Naive thymus-derived CD4-positive, alpha-beta T cell (primary cell): ENCODE measurements around the gene RAB11A. TPM values are rescaled to one million over a fixed set of nuclear protein-coding genes. Genes with fewer than 3 reads are reported as not detected.

Experiments
- ATAC-seq: fragments of 150-1000 bp; cut with Tn5 transposase; 2 replicates; pipeline ENCODE4 v1.10.0; 2021; ENCODE audit warnings: mild to moderate bottlenecking, moderate library complexity
- CTCF ChIA-PET: fragments of 350-600 bp; sonication (Branson Sonifier 250); formaldehyde crosslinking; loops from one replicate; lab custom pipeline; 2021; ENCODE audit warnings: antibody characterized with exemption; lab: Charles Lee
- POLR2A ChIA-PET: fragments of 350-600 bp; sonication (Branson Sonifier 250); formaldehyde crosslinking; loops from one replicate; lab custom pipeline; 2021; ENCODE audit warnings: antibody characterized with exemption, inconsistent platforms; lab: Charles Lee
- DNase-seq, 9 donors: peaks; one replicate each; pipeline versions ENCODE4 v3.0.0 to v3.0.0-alpha.2; 2020 to 2022; ENCODE audit warnings: mixed read lengths in 1 of 9
- H3K27ac ChIP-seq: one replicate; pipeline ENCODE4 v1.7.0; 2013; ENCODE audit warnings: mild to moderate bottlenecking, low read depth, low read length, moderate library complexity
- H3K27me3 ChIP-seq, 2 donors: one replicate each; pipeline ENCODE4 v1.7.0; 2013; ENCODE audit warnings: low read length in 2 of 2, mild to moderate bottlenecking in 2 of 2, moderate library complexity in 2 of 2; ENCODE audit not compliant: control insufficient read depth in 2 of 2, insufficient read depth in 2 of 2
- H3K36me3 ChIP-seq, 3 experiments: 1 replicate in 2 of 3; 2 replicates in 1 of 3; pipeline ENCODE4 v1.7.0; 2013; ENCODE audit warnings: low read length in 3 of 3, mild to moderate bottlenecking in 3 of 3, moderate library complexity in 1 of 3; ENCODE audit not compliant: insufficient read depth in 3 of 3, control insufficient read depth in 2 of 3
- H3K4me1 ChIP-seq, 2 donors: one replicate each; pipeline ENCODE4 v1.7.0; 2013; ENCODE audit warnings: low read length in 2 of 2, mild to moderate bottlenecking in 2 of 2, moderate library complexity in 1 of 2; ENCODE audit not compliant: control insufficient read depth in 2 of 2, insufficient read depth in 2 of 2
- H3K4me3 ChIP-seq: 2 replicates; pipeline ENCODE4 v1.7.0; 2013; ENCODE audit warnings: mild to moderate bottlenecking, low read length
- H3K9me3 ChIP-seq, 3 experiments: 1 replicate in 2 of 3; 2 replicates in 1 of 3; pipeline ENCODE4 v1.7.0; 2013; ENCODE audit warnings: low read length in 3 of 3; ENCODE audit not compliant: control insufficient read depth in 2 of 3
- H3K27ac Mint-ChIP-seq, 9 donors: one replicate each; pipeline ENCODE4 v1.8.0; 2020 to 2022; ENCODE audit warnings: mixed read lengths in 9 of 9, mild to moderate bottlenecking in 8 of 9, moderate library complexity in 5 of 9, inconsistent platforms in 2 of 9
- H3K27me3 Mint-ChIP-seq, 5 donors: one replicate each; pipeline ENCODE4 v1.8.0; 2021 to 2022; ENCODE audit warnings: mixed read lengths in 5 of 5, mild to moderate bottlenecking in 1 of 5
- H3K36me3 Mint-ChIP-seq, 5 donors: one replicate each; pipeline ENCODE4 v1.8.0; 2020 to 2022; ENCODE audit warnings: mixed read lengths in 5 of 5, mild to moderate bottlenecking in 3 of 5, inconsistent platforms in 1 of 5
- H3K4me1 Mint-ChIP-seq, 7 donors: one replicate each; pipeline ENCODE4 v1.8.0; 2020 to 2022; ENCODE audit warnings: mixed read lengths in 7 of 7, mild to moderate bottlenecking in 3 of 7, inconsistent platforms in 1 of 7
- H3K4me3 Mint-ChIP-seq, 10 donors: one replicate each; pipeline ENCODE4 v1.8.0; 2020 to 2022; ENCODE audit warnings: mild to moderate bottlenecking in 10 of 10, mixed read lengths in 10 of 10, moderate library complexity in 6 of 10, inconsistent platforms in 2 of 10
- H3K9me3 Mint-ChIP-seq, 11 donors: one replicate each; pipeline ENCODE4 v1.8.0; 2020 to 2022; ENCODE audit warnings: mixed read lengths in 11 of 11, mild to moderate bottlenecking in 4 of 11, inconsistent platforms in 1 of 11, moderate library complexity in 1 of 11
- intact Hi-C, 2 donors: fragments of 100-400 bp; cut with micrococcal nuclease; formaldehyde crosslinking; loops; one replicate each; pipeline ENCODE4 v1.15.1; 2023
- polyA plus RNA-seq, 2 donors: library from polyadenylated mRNA; unstranded; fragments of 300-500 nt; fragmentation: Illumina TruSeq; gene quantifications; one replicate each; pipeline ENCODE4 v1.2.3, GENCODE V29; 2021
- total RNA-seq, 6 experiments: library from RNA in 5 of 6; stranded (reverse) in 5 of 6; gene quantifications; 1 replicate in 5 of 6; 2 replicates in 1 of 6; pipeline ENCODE4 v1.2.3 and lab custom pipeline; 2021 to 2026

Gene RAB11A
- total and polyA plus RNA-seq, 7 experiments from 2014 or later = 80.9 to 224 (median 112) TPM

- Mint-ChIP-seq H3K4me3 (no peak overlapping the region), H3K9me3 (peaks cover 0 to 1% (median 0%) of the 10 kb centered on the region in 11 donors)
Observed at GRCh38 chr15:65856821-65857455, 12.4 kb upstream of the RAB11A start.

GRCh38 chr15:65857718-65858402 lies 11.4 kb upstream of the RAB11A start:
- Histone ChIP-seq H3K9me3 (no peaks in the 10 kb centered on the region), H3K27ac (no peak overlapping the region), H3K27me3 (no peaks in the 10 kb centered on the region), H3K4me1 (no peaks in the 10 kb centered on the region), H3K36me3 (no peaks in the 10 kb centered on the region), H3K4me3 (no peak overlapping the region)
- ChIA-PET CTCF (interaction anchor here (0.5 to 6.3 kb wide), 7 partner anchors 13 to 473 kb away, joined by 3 to 31 read pairs (median 3); no protein-coding TSS in a partner anchor), POLR2A (interaction anchor here (0.9 to 1.4 kb wide), 2 partner anchors 11 to 24 kb away, joined by 3 to 4 read pairs; no protein-coding TSS in a partner anchor)
- Mint-ChIP-seq H3K4me1 (peaks cover 0 to 17% (median 13%) of the 10 kb centered on the region in 7 donors), H3K36me3 (no peaks in the 10 kb centered on the region), H3K9me3 (peaks cover 0 to 1% (median 0%) of the 10 kb centered on the region in 11 donors), H3K27ac (peak overlapping the region in 1 of 9 donors; percentile 1), H3K4me3 (no peak overlapping the region), H3K27me3 (peaks cover 0 to 15% (median 0%) of the 10 kb centered on the region in 5 donors)
- ATAC-seq = no peak
- DNase-seq = no peak
- intact Hi-C loops = loop anchor here (1.0 to 2.0 kb wide), 4 partner anchors 66 to 261 kb away; partner anchors contain the start of genes DENND4A (in 1 of the 2) and INTS14 (in 1 of the 2)

More at GRCh38 chr15:65856821-65857455, 12.4 kb upstream of the RAB11A start:
- POLR2A ChIA-PET = interaction anchor here (0.7 kb wide), 1 partner anchor 82 kb away, joined by 3 read pairs; no protein-coding TSS in a partner anchor
- Mint-ChIP-seq H3K4me1 (peaks cover 0 to 17% (median 13%) of the 10 kb centered on the region in 7 donors), H3K36me3 (no peaks in the 10 kb centered on the region), H3K27me3 (peaks cover 0 to 15% (median 0%) of the 10 kb centered on the region in 5 donors), H3K27ac (peak overlapping the region in 2 of 9 donors; percentile 21 to 69)
- H3K4me1 ChIP-seq = no peaks in the 10 kb centered on the region
- H3K36me3 ChIP-seq = no peaks in the 10 kb centered on the region
- intact Hi-C loops = loop anchor here (1.0 to 2.0 kb wide), 4 partner anchors 65 to 260 kb away; partner anchors contain the start of genes DENND4A (in 1 of the 2) and INTS14 (in 1 of the 2)
- CTCF ChIA-PET = interaction anchor here (0.6 to 6.3 kb wide), 8 partner anchors 11 to 474 kb away, joined by 3 to 31 read pairs (median 4); no protein-coding TSS in a partner anchor
- H3K9me3 ChIP-seq = no peaks in the 10 kb centered on the region
- no peaks in the 10 kb centered on the region for H3K27me3 ChIP-seq
- peak; percentile 54 to 83 (median 77) for DNase-seq
- no peak overlapping the region for H3K4me3 ChIP-seq
- ATAC-seq = peak; percentile 94
- H3K27ac ChIP-seq = no peak overlapping the region

GRCh38 chr15:65862682-65863081 lies 6.6 kb upstream of the RAB11A start:
- Mint-ChIP-seq H3K27ac (peak overlapping the region in 1 of 9 donors; percentile 17), H3K4me1 (peaks cover 0 to 13% (median 9%) of the 10 kb centered on the region in 7 donors), H3K4me3 (peak overlapping the region in 1 of 10 donors; percentile 29), H3K27me3 (peaks cover 0 to 9% (median 0%) of the 10 kb centered on the region in 5 donors), H3K9me3 (no peaks in the 10 kb centered on the region), H3K36me3 (no peaks in the 10 kb centered on the region)
- no peaks in the 10 kb centered on the region for H3K9me3 ChIP-seq
- H3K27ac ChIP-seq = no peak overlapping the region
- H3K36me3 ChIP-seq = no peaks in the 10 kb centered on the region
- H3K4me1 ChIP-seq = no peaks in the 10 kb centered on the region
- intact Hi-C loops = loop anchor here in 1 of 2 donors (5.0 to 10.0 kb wide), 2 partner anchors 102 to 330 kb away; no protein-coding TSS in a partner anchor
- peak in 8 of 9 donors; percentile 36 to 68 (median 54) for DNase-seq
- POLR2A ChIA-PET = interaction anchor here (0.6 kb wide), 1 partner anchor 23 kb away, joined by 3 read pairs; no protein-coding TSS in a partner anchor
- no peak overlapping the region for H3K4me3 ChIP-seq
- CTCF ChIA-PET = interaction anchor here (0.6 to 1.0 kb wide), 3 partner anchors 44 to 221 kb away, joined by 3 to 4 read pairs (median 3); no protein-coding TSS in a partner anchor
- peak; percentile 98 for ATAC-seq
- H3K27me3 ChIP-seq = no peaks in the 10 kb centered on the region

GRCh38 chr15:65863106-65863505 lies 6.2 kb upstream of the RAB11A start:
- CTCF ChIA-PET = interaction anchor here (0.6 to 1.0 kb wide), 3 partner anchors 44 to 222 kb away, joined by 3 read pairs; no protein-coding TSS in a partner anchor
- Histone ChIP-seq H3K36me3 (no peaks in the 10 kb centered on the region), H3K9me3 (no peaks in the 10 kb centered on the region), H3K27me3 (no peaks in the 10 kb centered on the region), H3K4me1 (no peaks in the 10 kb centered on the region), H3K27ac (no peak overlapping the region), H3K4me3 (no peak overlapping the region)
- ATAC-seq (no peak), DNase-seq (no peak)
- peaks cover 0 to 10% (median 9%) of the 10 kb centered on the region in 7 donors for H3K4me1 Mint-ChIP-seq
- H3K27ac Mint-ChIP-seq = no peak overlapping the region
- no peaks in the 10 kb centered on the region for H3K9me3 Mint-ChIP-seq
- intact Hi-C loops = loop anchor here in 1 of 2 donors (5.0 to 10.0 kb wide), 2 partner anchors 102 to 329 kb away; no protein-coding TSS in a partner anchor
- POLR2A ChIA-PET = interaction anchor here (0.6 kb wide), 1 partner anchor 24 kb away, joined by 3 read pairs; no protein-coding TSS in a partner anchor
- no peak overlapping the region for H3K4me3 Mint-ChIP-seq
- no peaks in the 10 kb centered on the region for H3K36me3 Mint-ChIP-seq
- H3K27me3 Mint-ChIP-seq = peaks cover 0 to 9% (median 0%) of the 10 kb centered on the region in 5 donors

- H3K4me1 ChIP-seq = peaks cover 5 to 19% of the 10 kb centered on the region in 2 donors
Observed at GRCh38 chr15:65867244-65867643, 2.0 kb upstream of the RAB11A start.

More at GRCh38 chr15:65867244-65867643, 2.0 kb upstream of the RAB11A start:
- H3K36me3 ChIP-seq = peaks cover 0 to 8% (median 0%) of the 10 kb centered on the region in 3 experiments
- intact Hi-C loops = loop anchor here (5.0 to 10.0 kb wide), 4 partner anchors 98 to 1705 kb away; partner anchors contain the start of genes DIS3L (in 1 of the 2), PPIB (in 1 of the 2) and RNU5B-1 (in 1 of the 2)
- Mint-ChIP-seq H3K36me3 (peaks cover 0 to 11% (median 0%) of the 10 kb centered on the region in 5 donors), H3K4me1 (peaks cover 17 to 27% (median 21%) of the 10 kb centered on the region in 7 donors), H3K27me3 (peaks cover 0 to 5% (median 0%) of the 10 kb centered on the region in 5 donors), H3K9me3 (peaks cover 0 to 8% (median 0%) of the 10 kb centered on the region in 11 donors), H3K4me3 (no peak overlapping the region), H3K27ac (no peak overlapping the region)
- no peaks in the 10 kb centered on the region for H3K9me3 ChIP-seq
- no peak for ATAC-seq
- no peak overlapping the region for H3K27ac ChIP-seq
- CTCF ChIA-PET = no interaction called here
- DNase-seq = no peak
- POLR2A ChIA-PET = interaction anchor here (0.7 to 0.9 kb wide), 2 partner anchors 15 to 232 kb away, joined by 4 to 6 read pairs; no protein-coding TSS in a partner anchor
- H3K27me3 ChIP-seq = no peaks in the 10 kb centered on the region
- no peak overlapping the region for H3K4me3 ChIP-seq
